ENCODE results near the gene TTLL5. TPM values are rescaled to one million over a fixed set of nuclear protein-coding genes. Genes with fewer than 3 reads are reported as not detected.
A peak's percentile ranks its signal among the peaks of the same experiment; 100 is the strongest.

TTLL5 gene
- total RNA-seq, 1 donor from 2014 or later: 26.0 TPM

DNA sequence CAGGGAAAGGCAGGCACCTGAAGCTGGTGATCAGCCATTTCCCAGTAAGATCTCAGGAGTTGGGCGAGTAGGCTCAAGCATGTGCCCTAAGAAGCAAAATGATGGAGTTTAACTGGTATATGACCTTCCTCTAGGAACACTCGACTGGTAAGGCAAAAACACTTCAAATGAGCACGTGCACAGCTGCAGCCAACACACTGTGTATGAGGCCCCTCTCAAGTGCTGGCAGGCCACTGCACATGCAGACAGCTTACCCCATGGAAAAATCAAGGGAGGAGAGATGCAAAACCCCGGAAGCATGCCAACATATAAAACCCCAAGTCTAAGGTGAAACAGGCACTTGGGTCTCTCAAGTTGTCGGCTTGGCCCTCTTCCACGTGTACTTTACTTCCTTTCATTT, 39.2 kb downstream of the TTLL5 start:
- H3K4me1 ChIP-seq: no peaks in the 10 kb centered on the region
- H3K4me3 ChIP-seq: no peak overlapping the region
- no peak overlapping the region for H3K27ac ChIP-seq
- peaks cover 12% of the 10 kb centered on the region for H3K36me3 ChIP-seq
- TF ChIP-seq, protein P1, sequence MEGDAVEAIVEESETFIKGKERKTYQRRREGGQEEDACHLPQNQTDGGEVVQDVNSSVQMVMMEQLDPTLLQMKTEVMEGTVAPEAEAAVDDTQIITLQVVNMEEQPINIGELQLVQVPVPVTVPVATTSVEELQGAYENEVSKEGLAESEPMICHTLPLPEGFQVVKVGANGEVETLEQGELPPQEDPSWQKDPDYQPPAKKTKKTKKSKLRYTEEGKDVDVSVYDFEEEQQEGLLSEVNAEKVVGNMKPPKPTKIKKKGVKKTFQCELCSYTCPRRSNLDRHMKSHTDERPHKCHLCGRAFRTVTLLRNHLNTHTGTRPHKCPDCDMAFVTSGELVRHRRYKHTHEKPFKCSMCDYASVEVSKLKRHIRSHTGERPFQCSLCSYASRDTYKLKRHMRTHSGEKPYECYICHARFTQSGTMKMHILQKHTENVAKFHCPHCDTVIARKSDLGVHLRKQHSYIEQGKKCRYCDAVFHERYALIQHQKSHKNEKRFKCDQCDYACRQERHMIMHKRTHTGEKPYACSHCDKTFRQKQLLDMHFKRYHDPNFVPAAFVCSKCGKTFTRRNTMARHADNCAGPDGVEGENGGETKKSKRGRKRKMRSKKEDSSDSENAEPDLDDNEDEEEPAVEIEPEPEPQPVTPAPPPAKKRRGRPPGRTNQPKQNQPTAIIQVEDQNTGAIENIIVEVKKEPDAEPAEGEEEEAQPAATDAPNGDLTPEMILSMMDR (IDR thresholded peaks at IDR 0.05): no peak
- intact Hi-C loops (cut with DNase I): loop anchor here (10.0 kb wide), 1 partner anchor 655 kb away; no protein-coding TSS in a partner anchor
- peak; percentile 57 for ATAC-seq
- DNase-seq: no peak
- H3K27me3 ChIP-seq: no peaks in the 10 kb centered on the region
- no peaks in the 10 kb centered on the region for H3K9me3 ChIP-seq

- intact Hi-C loops (cut with DNase I): loop anchor here (10.0 kb wide), 1 partner anchor 653 kb away; no protein-coding TSS in a partner anchor
- H3K4me3 ChIP-seq: no peak overlapping the region
These were observed 41.1 kb downstream of the TTLL5 start for GRCh38 chr14:75702122-75702521.

DNA sequence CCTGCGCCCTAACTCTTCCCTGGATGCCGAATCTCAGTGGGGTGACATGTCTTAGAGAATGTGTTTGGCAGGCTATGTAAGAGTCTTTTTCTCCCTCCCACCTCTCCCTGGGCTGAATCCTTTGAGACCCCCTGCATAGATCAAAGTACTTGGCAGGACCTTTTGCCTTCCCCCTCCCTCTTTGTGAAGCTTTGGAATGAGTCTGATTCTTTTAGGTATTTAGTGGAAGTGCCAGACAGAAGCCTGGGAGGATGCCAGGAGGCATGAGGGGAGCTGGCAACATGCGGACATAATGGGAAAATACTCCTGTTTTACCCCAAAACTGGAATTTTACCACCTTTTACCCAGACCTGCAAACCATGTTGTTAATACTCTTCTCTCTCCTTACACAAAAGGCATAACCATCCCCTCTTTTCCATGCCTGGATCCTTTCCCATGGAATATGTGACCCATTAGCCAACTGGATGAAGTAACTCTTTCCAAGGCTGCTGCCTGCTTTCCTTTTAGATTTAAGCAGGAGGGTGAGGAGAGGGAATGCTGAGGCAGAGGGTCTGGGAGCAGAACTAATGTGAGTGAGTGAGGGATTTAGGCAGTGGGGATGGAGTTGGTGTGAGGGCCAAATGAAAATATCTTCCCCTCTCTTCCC, 41.7 kb downstream of the TTLL5 start:
- H3K36me3 ChIP-seq: peaks cover 13% of the 10 kb centered on the region
- no peaks in the 10 kb centered on the region for H3K27me3 ChIP-seq
- H3K4me1 ChIP-seq: no peaks in the 10 kb centered on the region
- no peak for DNase-seq
- no peak for ATAC-seq
- intact Hi-C loops (cut with DNase I): loop anchor here (10.0 kb wide), 1 partner anchor 652 kb away; no protein-coding TSS in a partner anchor
- no peak overlapping the region for H3K27ac ChIP-seq
- H3K9me3 ChIP-seq: no peaks in the 10 kb centered on the region
- no peak overlapping the region for H3K4me3 ChIP-seq
- TF ChIP-seq, protein P1 (IDR thresholded peaks at IDR 0.05): no peak

More at GRCh38 chr14:75702122-75702521, 41.1 kb downstream of the TTLL5 start:
- Histone ChIP-seq H3K36me3 (peaks cover 12% of the 10 kb centered on the region), H3K4me1 (no peaks in the 10 kb centered on the region), H3K27ac (no peak overlapping the region), H3K27me3 (no peaks in the 10 kb centered on the region), H3K9me3 (no peaks in the 10 kb centered on the region)
- DNase-seq (no peak), ATAC-seq (no peak)
- TF ChIP-seq, protein P1 (IDR thresholded peaks at IDR 0.05): no peak

DNA sequence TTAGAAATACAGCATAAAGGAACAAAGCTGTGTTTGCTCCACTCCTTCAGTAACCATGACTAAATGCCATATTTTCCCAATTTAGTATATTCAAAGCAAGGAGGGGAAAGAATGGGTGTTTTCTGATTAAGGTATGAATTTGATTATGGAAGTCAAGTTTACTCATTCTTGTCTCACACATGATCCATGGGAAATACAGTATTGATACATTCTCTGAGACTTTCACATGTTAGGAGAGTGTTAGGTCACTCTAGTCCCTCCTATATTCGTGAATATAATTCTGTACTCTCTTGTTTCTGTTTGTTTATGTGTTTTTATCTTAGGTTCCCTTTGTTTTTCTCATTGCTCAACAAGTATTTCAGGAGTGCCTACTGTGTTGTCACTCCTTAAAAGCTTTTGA, 42.4 kb downstream of the TTLL5 start:
- no peak for ATAC-seq
- H3K27ac ChIP-seq: no peak overlapping the region

DNA sequence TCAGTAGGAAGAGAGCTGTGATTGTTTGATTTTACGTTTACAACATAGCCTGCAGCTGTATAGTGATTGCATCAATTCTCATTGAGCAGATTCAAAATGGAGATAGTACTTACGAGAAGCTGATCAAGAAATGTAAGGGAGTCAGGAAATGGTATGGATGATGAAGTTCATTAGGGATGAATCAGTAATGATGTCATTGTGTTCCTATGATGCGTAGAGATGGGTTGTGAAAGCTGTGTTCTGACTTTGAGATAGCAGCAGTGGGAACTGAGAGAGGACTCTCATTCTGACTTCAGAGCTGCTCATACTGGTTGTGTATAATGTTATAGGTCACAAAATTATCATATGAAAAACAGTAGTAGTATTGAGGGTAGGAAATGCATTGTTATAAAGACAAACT, 44.0 kb downstream of the TTLL5 start:
- no peak overlapping the region for H3K27ac ChIP-seq
- no peaks in the 10 kb centered on the region for H3K27me3 ChIP-seq
- no peak for ATAC-seq
- H3K4me3 ChIP-seq: no peak overlapping the region
- intact Hi-C loops (cut with DNase I): loop anchor here (10.0 kb wide), 1 partner anchor 650 kb away; no protein-coding TSS in a partner anchor
- no peaks in the 10 kb centered on the region for H3K4me1 ChIP-seq
- DNase-seq: no peak
- TF ChIP-seq, protein P1 (IDR thresholded peaks at IDR 0.05): no peak
- no peaks in the 10 kb centered on the region for H3K9me3 ChIP-seq
- H3K36me3 ChIP-seq: peaks cover 8% of the 10 kb centered on the region

More for the DNA sequence above, 42.4 kb downstream of the TTLL5 start:
- Histone ChIP-seq H3K27me3 (no peaks in the 10 kb centered on the region), H3K4me1 (no peaks in the 10 kb centered on the region), H3K9me3 (no peaks in the 10 kb centered on the region), H3K36me3 (peaks cover 14% of the 10 kb centered on the region), H3K4me3 (no peak overlapping the region)
- no peak for DNase-seq
- TF ChIP-seq, protein P1 (IDR thresholded peaks at IDR 0.05): no peak
- intact Hi-C loops (cut with DNase I): loop anchor here (10.0 kb wide), 1 partner anchor 651 kb away; no protein-coding TSS in a partner anchor

Data from upper lobe of right lung (tissue), 1 donor.